Nephron progenitor cell (in vitro differentiated cells): ENCODE data around the gene PMPCA.

Source experiments
- DNase-seq: peaks from one replicate; pipeline ENCODE4 v3.0.0; 2021
- H3K27ac Mint-ChIP-seq: 2 replicates; pipeline ENCODE4 v1.8.0; 2021; ENCODE audit warnings: mild to moderate bottlenecking, moderate library complexity, mixed read lengths
- H3K27me3 Mint-ChIP-seq: 2 replicates; pipeline ENCODE4 v1.8.0; 2021; ENCODE audit warnings: mild to moderate bottlenecking, low read depth, mixed read lengths; ENCODE audit not compliant: poor library complexity
- H3K36me3 Mint-ChIP-seq: 2 replicates; pipeline ENCODE4 v1.8.0; 2021; ENCODE audit warnings: low read depth, mixed read lengths
- H3K4me1 Mint-ChIP-seq: 2 replicates; pipeline ENCODE4 v1.8.0; 2021; ENCODE audit warnings: mixed read lengths
- H3K4me3 Mint-ChIP-seq: 2 replicates; pipeline ENCODE4 v1.8.0; 2021; ENCODE audit warnings: mild to moderate bottlenecking, moderate library complexity, mixed read lengths
- H3K9me3 Mint-ChIP-seq: 2 replicates; pipeline ENCODE4 v1.8.0; 2021; ENCODE audit warnings: mild to moderate bottlenecking, moderate library complexity, mixed read lengths
- CTCF ChIP-seq: fragments of 200-600 bp; sonication (generic); IDR thresholded peaks from 2 replicates; pipeline ENCODE4 v1.5.0; 2021; ENCODE audit warnings: antibody characterized with exemption

PMPCA gene

DNA sequence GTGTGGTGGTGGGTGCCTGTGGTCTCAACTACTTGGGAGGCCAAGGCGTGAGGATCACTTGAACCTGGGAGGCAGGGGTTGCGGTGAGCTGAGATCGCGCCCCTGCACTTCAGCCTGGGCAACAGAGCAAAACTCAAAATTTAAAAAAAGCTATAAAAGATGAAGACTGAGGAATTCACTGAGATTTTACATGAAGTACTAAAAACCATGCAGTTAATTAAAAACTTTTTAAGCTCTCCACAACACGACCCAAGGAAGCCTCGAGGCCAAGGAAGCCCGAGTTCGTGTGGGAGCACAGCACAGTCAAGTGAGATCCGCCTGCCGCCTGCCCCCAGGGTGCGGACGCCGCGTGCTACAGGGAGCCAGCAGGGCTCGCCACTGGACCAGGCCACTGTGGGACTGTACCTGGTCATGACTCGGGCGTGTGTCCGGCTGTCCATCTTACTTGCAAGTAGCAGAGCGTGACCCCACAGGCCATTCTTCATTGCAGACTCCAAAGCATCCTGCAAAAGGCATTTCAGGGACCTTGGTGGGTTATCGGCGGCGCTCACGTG is 50.4 kb downstream of the PMPCA start:
- TF ChIP-seq CTCF, result no peak
- Mint-ChIP-seq H3K4me3 (no peak overlapping the region), H3K4me1 (no peaks in the 10 kb centered on the region), H3K9me3 (no peaks in the 10 kb centered on the region), H3K27ac (no peak overlapping the region), H3K36me3 (peaks cover 74% of the 10 kb centered on the region), H3K27me3 (no peaks in the 10 kb centered on the region)
- DNase-seq, result no peak

DNA sequence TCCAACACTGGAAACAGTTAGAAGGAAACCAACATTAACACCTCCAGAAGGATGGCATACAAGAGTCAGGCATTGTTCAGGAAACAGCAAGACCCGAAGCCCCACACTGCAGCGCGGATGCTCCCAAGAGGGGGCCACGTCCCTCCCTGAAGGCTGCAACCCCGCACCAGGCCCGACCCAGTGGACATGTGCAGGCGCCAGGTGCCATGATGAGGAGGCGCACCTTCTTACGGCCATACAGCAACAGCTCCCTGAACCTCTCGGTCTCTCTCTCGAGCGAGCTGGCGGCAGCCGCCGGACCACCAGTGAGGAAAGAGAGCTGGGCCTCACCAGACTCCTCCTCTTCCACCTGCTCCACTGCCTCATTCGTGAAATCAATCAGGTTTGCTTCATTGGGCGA is 52.2 kb downstream of the PMPCA start:
- H3K27me3 Mint-ChIP-seq, result no peaks in the 10 kb centered on the region
- H3K4me3 Mint-ChIP-seq, result no peak overlapping the region
- H3K36me3 Mint-ChIP-seq, result peaks cover 68% of the 10 kb centered on the region
- H3K27ac Mint-ChIP-seq, result no peak overlapping the region
- no peak for DNase-seq
- H3K4me1 Mint-ChIP-seq, result no peaks in the 10 kb centered on the region
- no peaks in the 10 kb centered on the region for H3K9me3 Mint-ChIP-seq
- TF ChIP-seq CTCF, result no peak

GRCh38 chr9:136463578-136463977 is 53.1 kb downstream of the PMPCA start:
- peaks cover 60% of the 10 kb centered on the region for H3K36me3 Mint-ChIP-seq
- H3K4me3 Mint-ChIP-seq, result no peak overlapping the region
- H3K4me1 Mint-ChIP-seq, result no peaks in the 10 kb centered on the region
- no peak overlapping the region for H3K27ac Mint-ChIP-seq
- no peaks in the 10 kb centered on the region for H3K9me3 Mint-ChIP-seq
- no peak for DNase-seq
- H3K27me3 Mint-ChIP-seq, result no peaks in the 10 kb centered on the region
- no peak for TF ChIP-seq CTCF

DNA sequence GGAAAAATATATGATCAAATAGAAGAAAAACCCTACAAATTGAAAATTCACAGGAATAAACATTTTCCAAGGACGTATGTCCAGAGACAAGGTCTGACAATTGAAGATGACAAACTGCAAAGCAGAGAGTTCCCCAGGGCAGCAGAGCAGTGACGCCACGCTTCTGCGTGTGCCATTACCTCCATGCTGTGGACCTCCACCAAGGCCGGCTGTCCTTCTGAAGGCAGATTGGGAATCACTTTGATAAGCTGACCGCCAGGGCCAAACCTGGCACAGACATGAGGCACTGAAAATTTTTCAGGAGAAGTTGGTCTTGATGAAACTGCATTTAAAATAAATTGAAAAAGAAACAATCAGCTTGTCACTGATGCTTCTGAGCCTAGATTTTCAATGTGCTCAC is 53.8 kb downstream of the PMPCA start:
- H3K27me3 Mint-ChIP-seq, result no peaks in the 10 kb centered on the region
- H3K4me1 Mint-ChIP-seq, result no peaks in the 10 kb centered on the region
- no peak overlapping the region for H3K4me3 Mint-ChIP-seq
- TF ChIP-seq CTCF, result no peak
- H3K9me3 Mint-ChIP-seq, result no peaks in the 10 kb centered on the region
- H3K27ac Mint-ChIP-seq, result no peak overlapping the region
- H3K36me3 Mint-ChIP-seq, result peaks cover 56% of the 10 kb centered on the region
- no peak for DNase-seq

- H3K27me3 Mint-ChIP-seq, result no peaks in the 10 kb centered on the region
- peaks cover 57% of the 10 kb centered on the region for H3K36me3 Mint-ChIP-seq
- no peak overlapping the region for H3K27ac Mint-ChIP-seq
- DNase-seq, result no peak
- TF ChIP-seq CTCF, result no peak
- no peak overlapping the region for H3K4me3 Mint-ChIP-seq
- H3K9me3 Mint-ChIP-seq, result no peaks in the 10 kb centered on the region
- H3K4me1 Mint-ChIP-seq, result peaks cover 7% of the 10 kb centered on the region
Measured at GRCh38 chr9:136465500-136466154, 55.2 kb downstream of the PMPCA start.

DNA sequence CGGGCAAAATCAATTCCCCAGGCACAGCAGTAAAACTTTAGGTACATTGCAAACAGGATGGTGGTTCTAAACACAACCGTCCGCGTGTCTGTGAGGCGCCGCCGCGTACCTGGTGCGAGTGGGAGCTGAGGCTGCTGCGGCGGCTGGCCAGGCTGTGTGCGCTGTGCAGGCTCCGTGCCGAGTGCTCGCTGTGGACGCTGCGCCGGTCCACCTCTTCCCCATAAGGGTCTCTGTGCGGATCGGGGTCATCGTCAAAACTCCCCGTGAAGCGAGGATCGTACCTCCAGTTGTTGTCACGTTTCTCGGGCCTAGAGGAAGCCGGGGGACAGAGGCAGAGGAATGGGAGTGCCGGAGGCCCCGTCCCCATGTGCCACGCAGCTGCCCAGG is 55.7 kb downstream of the PMPCA start:
- H3K27me3 Mint-ChIP-seq, result no peaks in the 10 kb centered on the region
- TF ChIP-seq CTCF, result no peak
- peaks cover 55% of the 10 kb centered on the region for H3K36me3 Mint-ChIP-seq
- H3K4me3 Mint-ChIP-seq, result no peak overlapping the region
- peaks cover 7% of the 10 kb centered on the region for H3K4me1 Mint-ChIP-seq
- no peak overlapping the region for H3K27ac Mint-ChIP-seq
- no peaks in the 10 kb centered on the region for H3K9me3 Mint-ChIP-seq
- DNase-seq, result no peak
